Measurements from ENCODE around the gene APRT.

DNA sequence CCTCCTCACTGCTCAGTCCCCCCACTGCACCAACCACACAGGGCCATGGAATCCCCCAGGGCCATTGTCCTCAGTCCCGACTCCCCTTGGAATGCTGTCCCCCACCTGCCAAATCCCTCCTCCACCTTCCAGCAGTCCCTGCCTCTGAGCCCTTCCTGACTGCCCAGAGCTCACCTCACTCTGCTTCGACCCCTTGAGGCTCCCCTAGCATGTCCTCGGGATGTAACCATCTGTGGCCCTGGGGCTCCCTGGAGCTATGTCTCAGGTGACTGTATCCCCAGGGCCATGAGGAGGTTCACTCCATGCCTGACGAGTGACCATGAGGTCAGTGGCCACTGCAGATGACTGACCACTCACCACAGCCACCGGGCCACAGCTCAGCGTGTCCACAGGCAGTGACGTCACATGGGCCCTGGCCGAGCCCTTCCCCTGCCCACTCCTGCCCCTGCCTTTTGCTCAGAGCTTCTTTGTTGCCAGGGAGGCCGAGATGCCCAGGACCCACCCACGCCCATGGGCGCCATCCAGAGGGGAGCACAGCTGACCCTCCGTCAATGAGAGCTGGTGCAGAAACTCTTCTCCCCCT lies 19.0 kb downstream of the APRT start:
- TF ChIP-seq, protein P1, sequence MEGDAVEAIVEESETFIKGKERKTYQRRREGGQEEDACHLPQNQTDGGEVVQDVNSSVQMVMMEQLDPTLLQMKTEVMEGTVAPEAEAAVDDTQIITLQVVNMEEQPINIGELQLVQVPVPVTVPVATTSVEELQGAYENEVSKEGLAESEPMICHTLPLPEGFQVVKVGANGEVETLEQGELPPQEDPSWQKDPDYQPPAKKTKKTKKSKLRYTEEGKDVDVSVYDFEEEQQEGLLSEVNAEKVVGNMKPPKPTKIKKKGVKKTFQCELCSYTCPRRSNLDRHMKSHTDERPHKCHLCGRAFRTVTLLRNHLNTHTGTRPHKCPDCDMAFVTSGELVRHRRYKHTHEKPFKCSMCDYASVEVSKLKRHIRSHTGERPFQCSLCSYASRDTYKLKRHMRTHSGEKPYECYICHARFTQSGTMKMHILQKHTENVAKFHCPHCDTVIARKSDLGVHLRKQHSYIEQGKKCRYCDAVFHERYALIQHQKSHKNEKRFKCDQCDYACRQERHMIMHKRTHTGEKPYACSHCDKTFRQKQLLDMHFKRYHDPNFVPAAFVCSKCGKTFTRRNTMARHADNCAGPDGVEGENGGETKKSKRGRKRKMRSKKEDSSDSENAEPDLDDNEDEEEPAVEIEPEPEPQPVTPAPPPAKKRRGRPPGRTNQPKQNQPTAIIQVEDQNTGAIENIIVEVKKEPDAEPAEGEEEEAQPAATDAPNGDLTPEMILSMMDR (IDR thresholded peaks at IDR 0.05; ENCODE audit: borderline replicate concordance, extremely low read depth, low read length, poor library complexity, severe bottlenecking) = no peak
- no peak for TF ChIP-seq EZH2 (IDR thresholded peaks at IDR 0.05; ENCODE audit: borderline replicate concordance, low read depth, low read length, severe bottlenecking)
